ENCODE measurements around the gene ATP6V0A4. TPM values are rescaled to one million over a fixed set of nuclear protein-coding genes. Genes with fewer than 3 reads are reported as not detected.
"Not testable (repeated sequence)": the region's sequence is repeated elsewhere in the genome, so short reads cannot be mapped to it uniquely, and the experiment has no call there.

The ATP6V0A4 gene
- total and polyA plus RNA-seq, 3 experiments from 2014 or later: not detected

DNA sequence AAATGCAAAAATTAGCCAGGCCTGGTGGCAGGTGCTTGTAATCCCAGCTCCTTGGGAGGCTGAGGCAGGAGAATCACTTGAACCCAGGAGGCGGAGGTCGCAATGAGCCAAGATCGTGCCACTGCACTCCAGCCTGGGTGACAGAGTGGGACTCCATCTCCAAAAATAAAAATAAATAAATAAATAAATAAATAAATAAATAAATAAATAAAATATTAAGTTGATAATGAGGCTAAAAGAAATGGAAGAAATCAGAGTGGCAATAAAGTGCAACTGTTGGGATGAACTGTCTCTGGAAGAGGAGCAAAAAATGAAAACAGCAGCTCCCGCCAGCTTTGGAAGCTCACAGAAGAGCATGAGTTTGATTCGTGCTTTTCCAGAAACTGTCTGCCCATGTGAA is 66.3 kb downstream of the ATP6V0A4 start:
- CTCF ChIA-PET, POLR2A ChIA-PET, H3K4me3 Mint-ChIP-seq: not testable (repeated sequence)

DNA sequence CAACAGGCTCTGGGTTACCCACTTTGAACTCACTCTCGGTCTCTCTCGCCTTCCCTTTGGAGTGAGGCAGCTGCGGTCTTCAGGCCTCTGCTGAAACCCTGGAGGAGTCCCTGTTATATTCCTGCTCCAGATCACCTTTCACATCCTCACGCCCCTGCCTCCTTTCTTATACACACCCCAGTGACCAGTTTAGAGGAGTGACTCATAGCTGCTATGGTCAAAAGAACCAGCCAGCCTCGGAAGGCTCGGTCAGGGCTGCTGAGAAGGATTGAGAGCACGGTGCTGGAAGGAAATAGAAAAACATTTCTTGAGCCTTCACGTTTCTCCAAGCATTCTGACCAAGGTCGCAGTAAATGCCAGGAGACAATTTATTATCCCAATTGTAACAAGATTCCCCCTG is 68.6 kb downstream of the ATP6V0A4 start:
- DNase-seq: no peak
- no peaks in the 10 kb centered on the region for H3K4me1 ChIP-seq (ENCODE audit: insufficient read depth, low read length)
- no peaks in the 10 kb centered on the region for H3K27me3 ChIP-seq (ENCODE audit: insufficient read depth, low read length, poor library complexity, severe bottlenecking)
- Mint-ChIP-seq H3K4me3 (no peak overlapping the region), H3K36me3 (no peaks in the 10 kb centered on the region), H3K27me3 (peaks cover 10 to 17% of the 10 kb centered on the region in 2 donors), H3K27ac (peak overlapping the region in 1 of 8 donors; percentile 63), H3K9me3 (peaks cover 0 to 3% (median 0%) of the 10 kb centered on the region in 5 donors), H3K4me1 (no peaks in the 10 kb centered on the region)
- POLR2A ChIA-PET: no interaction called here
- H3K27ac ChIP-seq (ENCODE audit: low read depth, low read length): no peak overlapping the region
- no peaks in the 10 kb centered on the region for H3K36me3 ChIP-seq (ENCODE audit: insufficient read depth, low read length)
- no peak overlapping the region for H3K4me3 ChIP-seq (ENCODE audit: low read length)
- CTCF ChIA-PET: interaction anchor here (1.8 kb wide), 1 partner anchor 9 kb away, joined by 5 read pairs; no protein-coding TSS in a partner anchor
- H3K9me3 ChIP-seq (ENCODE audit: low read length): no peaks in the 10 kb centered on the region

More for the DNA sequence above, 66.3 kb downstream of the ATP6V0A4 start:
- not testable (repeated sequence) for H3K27ac Mint-ChIP-seq; H3K27me3 ChIP-seq (ENCODE audit: insufficient read depth, low read length, poor library complexity, severe bottlenecking); H3K4me1 ChIP-seq (ENCODE audit: insufficient read depth, low read length); H3K27ac ChIP-seq (ENCODE audit: low read depth, low read length); H3K9me3 ChIP-seq (ENCODE audit: low read length); H3K36me3 Mint-ChIP-seq; H3K36me3 ChIP-seq (ENCODE audit: insufficient read depth, low read length); DNase-seq; H3K9me3 Mint-ChIP-seq; H3K4me1 Mint-ChIP-seq; H3K4me3 ChIP-seq (ENCODE audit: low read length)
- peaks cover 10 to 14% of the 10 kb centered on the region in 2 donors for H3K27me3 Mint-ChIP-seq

DNA sequence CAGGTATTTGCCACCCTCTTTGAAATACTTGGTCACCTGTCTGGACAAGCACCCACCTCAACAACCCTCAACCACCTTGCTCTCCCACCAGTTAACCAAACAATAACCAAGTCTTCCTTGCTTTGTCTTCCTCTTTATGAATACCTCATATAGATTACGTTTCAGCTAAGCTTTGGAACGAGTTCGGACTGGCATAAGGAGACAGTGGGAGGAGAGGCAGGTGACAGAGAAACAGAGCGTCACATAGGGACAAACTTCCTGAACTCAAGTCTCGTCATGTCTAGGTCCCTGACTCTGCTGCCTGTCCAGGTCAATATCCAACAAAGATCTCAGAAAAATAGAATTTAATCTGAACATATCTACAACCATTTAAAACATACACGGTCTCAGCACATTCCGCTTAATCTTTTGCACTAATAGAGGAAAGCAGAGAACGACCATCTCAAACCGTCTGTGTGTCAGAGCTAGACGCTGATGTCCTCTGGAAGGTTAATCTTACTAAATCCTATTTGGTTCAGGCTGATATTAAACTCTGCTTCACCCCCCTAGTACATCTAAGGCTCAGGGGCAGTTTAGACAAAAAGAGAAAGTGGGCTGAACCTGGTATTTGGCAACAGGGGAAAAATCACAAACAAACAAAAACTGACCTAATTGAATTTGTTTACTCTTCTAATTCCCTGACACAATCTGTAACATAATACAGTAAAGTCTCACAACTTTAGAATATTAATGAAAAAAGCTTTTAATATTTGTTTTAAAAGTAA is 70.5 kb downstream of the ATP6V0A4 start:
- DNase-seq: no peak
- no peaks in the 10 kb centered on the region for H3K36me3 Mint-ChIP-seq
- H3K27ac Mint-ChIP-seq: no peak overlapping the region
- no peak overlapping the region for H3K4me3 Mint-ChIP-seq
- no peaks in the 10 kb centered on the region for H3K4me1 ChIP-seq (ENCODE audit: insufficient read depth, low read length)
- peaks cover 7 to 17% of the 10 kb centered on the region in 2 donors for H3K27me3 Mint-ChIP-seq
- ChIA-PET CTCF (interaction anchor here (1.1 to 1.2 kb wide), 3 partner anchors 14 to 18 kb away, joined by 3 read pairs; no protein-coding TSS in a partner anchor), POLR2A (no interaction called here)
- H3K9me3 ChIP-seq (ENCODE audit: low read length): no peaks in the 10 kb centered on the region
- no peak overlapping the region for H3K4me3 ChIP-seq (ENCODE audit: low read length)
- H3K36me3 ChIP-seq (ENCODE audit: insufficient read depth, low read length): no peaks in the 10 kb centered on the region
- no peaks in the 10 kb centered on the region for H3K4me1 Mint-ChIP-seq
- H3K27me3 ChIP-seq (ENCODE audit: insufficient read depth, low read length, poor library complexity, severe bottlenecking): no peaks in the 10 kb centered on the region
- H3K9me3 Mint-ChIP-seq: peaks cover 0 to 3% (median 0%) of the 10 kb centered on the region in 5 donors
- H3K27ac ChIP-seq (ENCODE audit: low read depth, low read length): no peak overlapping the region

DNA sequence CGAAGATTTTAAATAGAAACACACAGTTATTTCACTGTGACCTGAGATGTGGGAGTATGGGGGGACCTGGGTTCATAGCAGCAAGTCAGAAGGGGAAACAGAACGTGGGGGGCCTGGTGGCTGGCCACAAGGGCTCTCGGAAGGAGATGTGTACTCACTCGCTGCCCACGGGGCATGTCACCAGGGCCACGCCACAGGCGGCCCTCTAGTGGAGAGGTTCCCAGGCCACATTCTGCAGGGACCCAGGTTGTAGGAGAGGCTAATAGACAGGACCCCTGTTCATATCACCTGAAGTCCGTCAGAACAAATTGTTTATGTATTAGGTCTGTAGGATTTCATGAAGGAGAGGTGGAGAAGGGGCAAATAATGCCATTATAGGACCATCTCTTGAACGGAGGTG is 71.7 kb downstream of the ATP6V0A4 start:
- peaks cover 7 to 17% of the 10 kb centered on the region in 2 donors for H3K27me3 Mint-ChIP-seq
- CTCF ChIA-PET: interaction anchor here (1.1 kb wide), 2 partner anchors 15 to 17 kb away, joined by 3 read pairs; no protein-coding TSS in a partner anchor

DNA sequence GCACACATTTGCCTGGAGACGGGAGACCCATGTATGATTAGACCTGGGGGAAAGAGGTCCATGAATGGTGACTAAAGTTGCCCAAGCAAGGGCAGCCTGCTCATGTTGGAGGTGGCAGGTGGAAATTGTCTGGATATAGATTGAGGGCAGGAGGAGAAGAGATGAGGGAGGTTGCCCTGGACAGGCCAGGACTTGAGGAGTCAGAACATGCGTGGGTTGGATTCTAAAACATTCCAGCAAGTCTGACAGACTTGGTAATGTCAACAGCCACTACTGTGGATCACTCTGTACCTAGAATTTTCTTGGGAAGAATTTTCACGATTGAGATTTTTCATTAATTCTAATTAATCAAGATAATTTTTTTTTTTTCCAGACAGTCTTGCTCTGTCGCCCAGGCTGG is 77.7 kb downstream of the ATP6V0A4 start:
- no peaks in the 10 kb centered on the region for H3K9me3 Mint-ChIP-seq
- no peaks in the 10 kb centered on the region for H3K9me3 ChIP-seq (ENCODE audit: low read length)
- H3K27ac Mint-ChIP-seq: no peak overlapping the region
- no peak overlapping the region for H3K4me3 Mint-ChIP-seq
- no peaks in the 10 kb centered on the region for H3K36me3 ChIP-seq (ENCODE audit: insufficient read depth, low read length)
- H3K4me1 ChIP-seq (ENCODE audit: insufficient read depth, low read length): no peaks in the 10 kb centered on the region
- H3K27me3 Mint-ChIP-seq: peaks cover 4 to 18% of the 10 kb centered on the region in 2 donors
- H3K4me1 Mint-ChIP-seq: peaks cover 6 to 19% (median 16%) of the 10 kb centered on the region in 3 donors
- no peak overlapping the region for H3K4me3 ChIP-seq (ENCODE audit: low read length)
- H3K27ac ChIP-seq (ENCODE audit: low read depth, low read length): no peak overlapping the region
- POLR2A ChIA-PET: no interaction called here
- H3K27me3 ChIP-seq (ENCODE audit: insufficient read depth, low read length, poor library complexity, severe bottlenecking): no peaks in the 10 kb centered on the region
- CTCF ChIA-PET: no interaction called here
- no peak for DNase-seq
- no peaks in the 10 kb centered on the region for H3K36me3 Mint-ChIP-seq

More for the DNA sequence above, 71.7 kb downstream of the ATP6V0A4 start:
- H3K36me3 Mint-ChIP-seq: no peaks in the 10 kb centered on the region
- no peaks in the 10 kb centered on the region for H3K4me1 Mint-ChIP-seq
- no peak overlapping the region for H3K27ac Mint-ChIP-seq
- Histone ChIP-seq H3K9me3 (ENCODE audit: low read length) (no peaks in the 10 kb centered on the region), H3K4me3 (ENCODE audit: low read length) (no peak overlapping the region), H3K27ac (ENCODE audit: low read depth, low read length) (no peak overlapping the region), H3K4me1 (ENCODE audit: insufficient read depth, low read length) (no peaks in the 10 kb centered on the region), H3K36me3 (ENCODE audit: insufficient read depth, low read length) (no peaks in the 10 kb centered on the region), H3K27me3 (ENCODE audit: insufficient read depth, low read length, poor library complexity, severe bottlenecking) (no peaks in the 10 kb centered on the region)
- POLR2A ChIA-PET: no interaction called here
- H3K9me3 Mint-ChIP-seq: peaks cover 0 to 3% (median 0%) of the 10 kb centered on the region in 5 donors
- DNase-seq: no peak
- H3K4me3 Mint-ChIP-seq: no peak overlapping the region

DNA sequence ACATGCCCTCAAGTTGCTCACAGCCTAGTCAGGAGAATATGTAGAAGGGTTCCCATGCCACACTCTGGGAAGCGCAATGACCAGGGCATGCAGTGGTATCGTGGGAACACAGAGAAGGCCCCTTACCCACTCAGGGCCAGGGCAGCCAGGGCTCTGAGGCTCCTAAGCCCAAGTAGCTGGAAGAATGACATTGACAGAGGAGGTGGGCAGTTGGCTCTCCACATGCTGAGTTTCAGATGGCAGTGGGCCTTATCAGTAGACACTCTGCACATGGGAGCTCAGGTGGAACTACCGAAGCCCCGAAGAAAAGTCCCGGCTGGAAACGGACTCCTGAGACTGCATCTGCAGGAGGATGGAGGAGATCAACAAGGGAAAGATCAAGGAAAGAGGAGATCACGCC is 81.1 kb downstream of the ATP6V0A4 start:
- POLR2A ChIA-PET: no interaction called here
- no peaks in the 10 kb centered on the region for H3K4me1 ChIP-seq (ENCODE audit: insufficient read depth, low read length)
- no peak overlapping the region for H3K27ac ChIP-seq (ENCODE audit: low read depth, low read length)
- CTCF ChIA-PET: no interaction called here
- no peak overlapping the region for H3K4me3 ChIP-seq (ENCODE audit: low read length)
- no peaks in the 10 kb centered on the region for H3K27me3 ChIP-seq (ENCODE audit: insufficient read depth, low read length, poor library complexity, severe bottlenecking)
- Mint-ChIP-seq H3K36me3 (no peaks in the 10 kb centered on the region), H3K4me3 (peak overlapping the region in 5 of 7 donors; percentile 16 to 86 (median 18)), H3K27ac (peak overlapping the region in 3 of 8 donors; percentile 4 to 71 (median 43)), H3K27me3 (peaks cover 7 to 35% of the 10 kb centered on the region in 2 donors), H3K4me1 (peaks cover 9 to 19% (median 16%) of the 10 kb centered on the region in 3 donors), H3K9me3 (no peaks in the 10 kb centered on the region)
- no peak for DNase-seq
- H3K9me3 ChIP-seq (ENCODE audit: low read length): no peaks in the 10 kb centered on the region
- no peaks in the 10 kb centered on the region for H3K36me3 ChIP-seq (ENCODE audit: insufficient read depth, low read length)

DNA sequence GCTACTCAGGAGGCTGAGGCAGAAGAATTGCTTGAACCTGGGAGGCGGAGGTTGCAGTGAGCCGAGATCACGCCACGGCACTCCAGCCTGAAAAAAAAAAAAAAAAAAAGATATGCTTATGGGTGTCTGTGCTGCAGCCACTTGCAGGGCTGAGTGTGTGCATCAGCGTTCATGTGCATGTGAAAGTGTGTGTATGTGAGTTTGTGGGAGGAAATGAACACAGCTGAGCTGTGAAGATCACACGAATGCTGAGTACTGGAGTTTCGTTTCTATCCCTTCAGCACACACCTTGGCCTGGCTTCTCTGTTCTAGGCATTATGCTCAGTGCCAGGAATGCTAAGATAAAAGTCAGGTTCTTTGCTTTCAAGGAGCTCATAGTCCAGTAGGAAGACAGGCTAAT is 84.8 kb downstream of the ATP6V0A4 start:
- H3K27ac Mint-ChIP-seq: peak overlapping the region in 1 of 8 donors; percentile 31
- no peaks in the 10 kb centered on the region for H3K36me3 Mint-ChIP-seq
- peaks cover 9 to 15% (median 12%) of the 10 kb centered on the region in 3 donors for H3K4me1 Mint-ChIP-seq
- H3K4me3 Mint-ChIP-seq: no peak overlapping the region
- H3K27me3 ChIP-seq (ENCODE audit: insufficient read depth, low read length, poor library complexity, severe bottlenecking): no peaks in the 10 kb centered on the region
- no peak for DNase-seq
- peaks cover 14 to 41% of the 10 kb centered on the region in 2 donors for H3K27me3 Mint-ChIP-seq
- no peaks in the 10 kb centered on the region for H3K4me1 ChIP-seq (ENCODE audit: insufficient read depth, low read length)
- H3K4me3 ChIP-seq (ENCODE audit: low read length): no peak overlapping the region
- ChIA-PET POLR2A (no interaction called here), CTCF (no interaction called here)
- H3K9me3 ChIP-seq (ENCODE audit: low read length): no peaks in the 10 kb centered on the region
- H3K27ac ChIP-seq (ENCODE audit: low read depth, low read length): no peak overlapping the region
- no peaks in the 10 kb centered on the region for H3K9me3 Mint-ChIP-seq
- H3K36me3 ChIP-seq (ENCODE audit: insufficient read depth, low read length): no peaks in the 10 kb centered on the region

DNA sequence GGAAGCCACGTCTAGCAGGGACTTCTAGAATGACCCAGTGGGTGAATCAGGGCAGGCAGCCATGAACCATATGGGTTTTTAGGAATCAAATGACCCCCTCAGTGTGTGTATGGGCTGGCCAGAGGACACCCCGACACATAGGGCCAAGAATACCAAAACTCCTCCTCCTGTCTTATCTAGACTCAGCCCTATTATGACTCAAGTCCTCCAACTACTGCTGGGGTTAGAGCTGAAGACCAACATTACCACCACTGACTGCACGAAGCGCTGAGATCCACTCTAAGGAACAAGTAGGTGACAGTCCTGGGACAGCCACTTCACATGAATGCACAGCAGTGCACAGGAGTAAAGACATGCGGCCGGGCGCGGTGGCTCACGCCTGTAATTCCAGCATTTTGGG is 85.3 kb downstream of the ATP6V0A4 start:
- Histone ChIP-seq H3K27me3 (ENCODE audit: insufficient read depth, low read length, poor library complexity, severe bottlenecking) (no peaks in the 10 kb centered on the region), H3K4me1 (ENCODE audit: insufficient read depth, low read length) (no peaks in the 10 kb centered on the region), H3K36me3 (ENCODE audit: insufficient read depth, low read length) (no peaks in the 10 kb centered on the region), H3K27ac (ENCODE audit: low read depth, low read length) (no peak overlapping the region), H3K9me3 (ENCODE audit: low read length) (no peaks in the 10 kb centered on the region), H3K4me3 (ENCODE audit: low read length) (no peak overlapping the region)
- no peak for DNase-seq
- Mint-ChIP-seq H3K27me3 (peaks cover 14 to 37% of the 10 kb centered on the region in 2 donors), H3K9me3 (no peaks in the 10 kb centered on the region), H3K4me1 (peaks cover 6 to 9% (median 7%) of the 10 kb centered on the region in 3 donors), H3K4me3 (no peak overlapping the region), H3K36me3 (no peaks in the 10 kb centered on the region), H3K27ac (no peak overlapping the region)
- ChIA-PET POLR2A (no interaction called here), CTCF (no interaction called here)
